ENCODE data around the gene COCH. TPM values are rescaled to one million over a fixed set of nuclear protein-coding genes. Genes with fewer than 3 reads are reported as not detected.

The COCH gene
- total RNA-seq, 2 donors from 2014 or later: 4.0 to 9.6 TPM

DNA sequence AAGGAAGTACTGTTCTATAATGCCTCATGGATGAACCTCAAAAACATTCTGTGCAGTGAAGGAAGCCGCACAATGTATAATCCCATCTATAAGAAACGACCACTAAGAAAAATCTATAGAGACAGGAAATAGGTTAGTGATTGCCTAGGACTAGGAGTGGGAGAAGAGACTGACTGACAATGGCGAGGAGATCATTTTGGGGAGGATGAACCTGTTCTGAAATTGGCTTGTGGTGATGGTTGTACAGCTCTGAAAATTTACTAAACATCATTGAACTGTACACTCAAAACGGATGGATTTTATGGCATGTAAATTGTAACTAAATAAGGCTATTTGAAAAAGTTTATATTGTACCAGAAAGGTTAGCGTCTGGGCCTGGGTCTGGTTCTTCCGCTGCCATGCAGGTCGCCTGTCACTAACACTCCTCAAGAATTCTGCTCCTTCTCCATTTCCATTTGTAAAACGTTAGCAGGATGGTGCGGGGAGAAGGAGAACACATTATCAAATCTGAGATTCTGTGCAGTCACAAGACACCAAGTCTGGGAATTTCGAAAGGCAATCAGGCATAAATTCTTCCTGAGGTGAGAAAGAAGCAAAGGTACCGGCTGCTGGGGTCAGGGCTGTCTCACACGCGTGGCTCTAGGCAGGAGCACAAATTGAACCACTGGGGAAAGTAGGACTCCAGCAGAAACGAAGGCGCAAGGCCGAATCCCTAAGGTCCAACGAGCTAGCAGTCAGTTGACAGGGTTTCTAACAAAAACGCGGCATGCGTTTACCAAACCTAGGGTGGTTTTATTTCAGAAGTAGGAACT is 845 bp upstream of the COCH start:
- H3K36me3 ChIP-seq (replicated peaks in 1 of 2; ENCODE audit: insufficient read depth in 1 of 2, low read depth in 2 of 2): no peaks in the 10 kb centered on the region
- H3K4me1 ChIP-seq: peaks cover 20% of the 10 kb centered on the region
- peak overlapping the region in 1 of 2 donors; percentile 79 for H3K4me3 ChIP-seq
- no peaks in the 10 kb centered on the region for H3K9me3 ChIP-seq
- intact Hi-C loops (cut with DNase I): no loop called here
- 57 to 82% methylated on average over 20 of the region's 20 CpGs for WGBS, 2 donors
- no peak for ATAC-seq
- peak overlapping the region in 1 of 4 donors; percentile 62 for H3K27ac ChIP-seq
- no peaks in the 10 kb centered on the region for H3K27me3 ChIP-seq
- TF ChIP-seq, protein P1, sequence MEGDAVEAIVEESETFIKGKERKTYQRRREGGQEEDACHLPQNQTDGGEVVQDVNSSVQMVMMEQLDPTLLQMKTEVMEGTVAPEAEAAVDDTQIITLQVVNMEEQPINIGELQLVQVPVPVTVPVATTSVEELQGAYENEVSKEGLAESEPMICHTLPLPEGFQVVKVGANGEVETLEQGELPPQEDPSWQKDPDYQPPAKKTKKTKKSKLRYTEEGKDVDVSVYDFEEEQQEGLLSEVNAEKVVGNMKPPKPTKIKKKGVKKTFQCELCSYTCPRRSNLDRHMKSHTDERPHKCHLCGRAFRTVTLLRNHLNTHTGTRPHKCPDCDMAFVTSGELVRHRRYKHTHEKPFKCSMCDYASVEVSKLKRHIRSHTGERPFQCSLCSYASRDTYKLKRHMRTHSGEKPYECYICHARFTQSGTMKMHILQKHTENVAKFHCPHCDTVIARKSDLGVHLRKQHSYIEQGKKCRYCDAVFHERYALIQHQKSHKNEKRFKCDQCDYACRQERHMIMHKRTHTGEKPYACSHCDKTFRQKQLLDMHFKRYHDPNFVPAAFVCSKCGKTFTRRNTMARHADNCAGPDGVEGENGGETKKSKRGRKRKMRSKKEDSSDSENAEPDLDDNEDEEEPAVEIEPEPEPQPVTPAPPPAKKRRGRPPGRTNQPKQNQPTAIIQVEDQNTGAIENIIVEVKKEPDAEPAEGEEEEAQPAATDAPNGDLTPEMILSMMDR (IDR thresholded peaks at IDR 0.05): no peak
- TF ChIP-seq POLR2A (IDR thresholded peaks at IDR 0.05): no peak
- no peak for DNase-seq

DNA sequence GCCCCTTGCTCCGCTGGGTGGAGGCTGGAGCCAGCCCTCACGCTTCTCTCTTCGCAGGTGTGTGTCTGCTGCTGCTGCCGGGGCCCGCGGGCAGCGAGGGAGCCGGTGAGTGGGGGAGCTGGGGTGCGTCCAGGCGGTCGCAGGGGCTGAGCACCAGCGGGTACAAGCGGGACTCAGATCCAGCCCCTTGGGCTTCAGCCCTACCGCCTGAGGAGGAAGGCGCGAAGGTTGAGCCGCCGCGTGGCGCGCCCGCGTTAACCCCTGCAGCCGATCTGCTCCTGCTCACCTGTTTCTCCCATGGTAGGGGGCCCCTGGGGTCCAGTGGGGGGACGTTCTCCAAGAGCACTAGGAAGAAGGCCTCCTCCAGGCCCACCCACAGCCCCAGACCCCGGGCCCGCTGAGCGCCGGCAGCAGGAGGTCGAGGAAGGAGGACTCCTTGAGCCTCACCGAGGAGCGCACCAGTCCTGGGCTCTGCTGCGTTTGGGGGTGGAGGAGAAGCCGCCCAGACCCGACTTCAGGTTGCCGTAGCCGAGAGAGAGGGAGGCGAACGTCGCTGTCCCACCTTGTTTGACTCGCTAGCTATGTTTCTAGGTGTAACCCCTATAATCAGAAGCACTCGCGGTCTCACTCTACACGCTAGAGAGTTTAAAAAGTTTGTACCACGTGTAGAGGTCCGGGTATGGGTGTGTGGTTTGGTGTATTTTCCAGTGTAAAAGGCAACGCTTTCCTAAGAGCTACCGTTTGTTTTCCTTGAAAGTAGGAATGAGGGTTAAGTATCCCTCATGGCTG is 834 bp downstream of the COCH start:
- TF ChIP-seq POLR2A (IDR thresholded peaks at IDR 0.05): no peak
- TF ChIP-seq, protein P1 (IDR thresholded peaks at IDR 0.05): no peak
- Histone ChIP-seq H3K4me3 (peak overlapping the region; percentile 11 to 79), H3K27me3 (no peaks in the 10 kb centered on the region), H3K27ac (no peak overlapping the region), H3K9me3 (no peaks in the 10 kb centered on the region), H3K4me1 (peaks cover 20% of the 10 kb centered on the region), H3K36me3 (replicated peaks in 1 of 2; ENCODE audit: insufficient read depth in 1 of 2, low read depth in 2 of 2) (no peaks in the 10 kb centered on the region)
- intact Hi-C loops (cut with DNase I): no loop called here
- DNase-seq (peak in 2 of 4 donors; percentile 16 to 30), ATAC-seq (peak; percentile 54)
- WGBS, 2 donors: 3 to 4% methylated on average over 15 to 35 of the region's 48 CpGs

DNA sequence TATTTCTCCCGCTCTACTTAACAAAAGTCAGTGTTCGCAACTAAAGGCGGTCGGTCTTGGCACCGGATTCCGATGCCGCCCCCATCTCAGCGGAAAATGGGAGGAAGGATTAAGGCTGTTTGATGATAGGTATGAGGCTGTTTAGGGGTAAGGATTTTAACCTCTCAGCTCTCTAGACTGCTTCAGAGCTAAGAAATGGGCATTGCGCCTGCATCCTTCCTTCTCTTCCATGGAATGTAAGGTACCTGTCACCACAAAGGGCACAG is 1.4 kb downstream of the COCH start:
- DNase-seq (no peak), ATAC-seq (no peak)
- no peaks in the 10 kb centered on the region for H3K27me3 ChIP-seq
- H3K9me3 ChIP-seq: no peaks in the 10 kb centered on the region
- no peak overlapping the region for H3K4me3 ChIP-seq
- intact Hi-C loops (cut with DNase I): no loop called here
- 18 to 54% methylated on average over 9 of the region's 9 CpGs for WGBS, 2 donors
- TF ChIP-seq, protein P1 (IDR thresholded peaks at IDR 0.05): no peak
- peaks cover 20% of the 10 kb centered on the region for H3K4me1 ChIP-seq
- no peaks in the 10 kb centered on the region for H3K36me3 ChIP-seq (replicated peaks in 1 of 2; ENCODE audit: insufficient read depth in 1 of 2, low read depth in 2 of 2)
- H3K27ac ChIP-seq: no peak overlapping the region

DNA sequence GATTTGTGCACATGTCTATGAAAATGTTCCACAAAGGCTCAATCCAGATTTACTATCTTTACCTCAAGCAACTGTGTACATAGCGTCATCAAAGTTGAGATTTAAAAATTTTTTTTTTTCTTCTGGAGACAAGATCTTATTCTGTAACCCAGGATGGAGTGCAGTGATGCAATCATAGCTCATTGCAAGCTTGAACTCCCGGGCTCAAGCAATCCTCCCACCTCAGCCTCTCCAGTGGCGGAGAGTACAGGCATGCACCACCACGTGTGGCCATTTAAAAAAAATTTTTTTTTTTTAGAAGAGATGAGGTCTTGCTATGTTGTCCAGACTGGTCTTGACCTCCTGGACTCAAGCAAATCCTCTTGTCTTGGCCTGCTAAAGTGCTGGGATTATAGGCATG is 2.3 kb downstream of the COCH start:
- H3K4me1 ChIP-seq: peaks cover 20% of the 10 kb centered on the region
- no peaks in the 10 kb centered on the region for H3K27me3 ChIP-seq
- no peak for TF ChIP-seq POLR2A (IDR thresholded peaks at IDR 0.05)
- TF ChIP-seq, protein P1 (IDR thresholded peaks at IDR 0.05): no peak
- no peaks in the 10 kb centered on the region for H3K36me3 ChIP-seq (replicated peaks in 1 of 2; ENCODE audit: insufficient read depth in 1 of 2, low read depth in 2 of 2)
- DNase-seq (no peak), ATAC-seq (no peak)
- no peak overlapping the region for H3K27ac ChIP-seq
- intact Hi-C loops (cut with DNase I): no loop called here
- H3K9me3 ChIP-seq: no peaks in the 10 kb centered on the region
- no peak overlapping the region for H3K4me3 ChIP-seq
- WGBS, 2 donors: 72 to 81% methylated on average over 4 of the region's 4 CpGs

Measured in body of pancreas (tissue), 4 donors.